Small intestine (tissue), 7 donors: ENCODE data around the gene LPP. TPM values are rescaled to one million over a fixed set of nuclear protein-coding genes. Genes with fewer than 3 reads are reported as not detected.

ENCODE experiments used
- DNase-seq, 2 donors: peaks; one replicate each; pipeline versions ENCODE4 v3.0.0 to v3.0.0-alpha.2; 2013
- FAIRE-seq: peaks from 2 replicates; lab custom pipeline; 2012; peaks lifted over from hg19 to GRCh38; lab: Jason Lieb, UNC
- H3K27ac ChIP-seq, 3 donors: one replicate each; pipeline ENCODE4 v1.5.1; 2013; ENCODE audit warnings: low read length in 2 of 3, mild to moderate bottlenecking in 2 of 3, control low read depth in 1 of 3, inconsistent platforms in 1 of 3, low read depth in 1 of 3, moderate library complexity in 1 of 3
- H3K27me3 ChIP-seq, 3 donors: one replicate each; pipeline ENCODE4 v1.6.1; 2013; ENCODE audit warnings: low read length in 3 of 3, inconsistent platforms in 1 of 3; ENCODE audit not compliant: control insufficient read depth in 3 of 3, insufficient read depth in 3 of 3
- H3K36me3 ChIP-seq, 3 donors: one replicate each; pipeline ENCODE4 v1.6.1; 2013; ENCODE audit warnings: low read length in 3 of 3, inconsistent platforms in 1 of 3, low read depth in 1 of 3, mild to moderate bottlenecking in 1 of 3, moderate library complexity in 1 of 3; ENCODE audit not compliant: control insufficient read depth in 3 of 3, insufficient read depth in 2 of 3
- H3K4me1 ChIP-seq, 3 donors: one replicate each; pipeline ENCODE4 v1.6.1; 2013; ENCODE audit warnings: low read length in 2 of 3, inconsistent platforms in 1 of 3, low read depth in 1 of 3, mild to moderate bottlenecking in 1 of 3, moderate library complexity in 1 of 3; ENCODE audit not compliant: control insufficient read depth in 3 of 3, insufficient read depth in 2 of 3
- H3K4me3 ChIP-seq, 3 donors: one replicate each; pipeline ENCODE4 v1.5.1; 2013; ENCODE audit warnings: low read length in 3 of 3, control low read depth in 1 of 3, inconsistent platforms in 1 of 3, low read depth in 1 of 3, mild to moderate bottlenecking in 1 of 3, moderate library complexity in 1 of 3
- H3K9me3 ChIP-seq, 2 donors: one replicate each; pipeline ENCODE4 v1.6.1; 2013; ENCODE audit warnings: low read depth in 1 of 2, low read length in 1 of 2; ENCODE audit not compliant: control insufficient read depth in 2 of 2, insufficient read depth in 1 of 2
- WGBS, 3 donors: extraction: QIAGEN DNeasy Blood & Tissue Kit; methylation state at CpG; one replicate each; pipeline ENCODE4 v1.1.7; 2013; 5-methylcytosine and 5-hydroxymethylcytosine counted together
- polyA plus RNA-seq, 4 donors: library from polyadenylated mRNA; stranded (reverse) in 3 of 4; unstranded in 1 of 4; fragments of 200-250 nt in 3 of 4; fragments of 120-200 nt in 1 of 4; gene quantifications; one replicate each; pipeline versions ENCODE4 v1.2.1 to v1.2.3, GENCODE V29; 2013
- donor health status: healthy with polysubstance abuse.
- donor health status: control.
- donor health status: control.
- donor health status: Bipolar disorder and iron deficiency.
- donor health status: healthy.

LPP gene
- polyA plus RNA-seq, 4 donors = 5.4 to 35.8 (median 12.4) TPM

DNA sequence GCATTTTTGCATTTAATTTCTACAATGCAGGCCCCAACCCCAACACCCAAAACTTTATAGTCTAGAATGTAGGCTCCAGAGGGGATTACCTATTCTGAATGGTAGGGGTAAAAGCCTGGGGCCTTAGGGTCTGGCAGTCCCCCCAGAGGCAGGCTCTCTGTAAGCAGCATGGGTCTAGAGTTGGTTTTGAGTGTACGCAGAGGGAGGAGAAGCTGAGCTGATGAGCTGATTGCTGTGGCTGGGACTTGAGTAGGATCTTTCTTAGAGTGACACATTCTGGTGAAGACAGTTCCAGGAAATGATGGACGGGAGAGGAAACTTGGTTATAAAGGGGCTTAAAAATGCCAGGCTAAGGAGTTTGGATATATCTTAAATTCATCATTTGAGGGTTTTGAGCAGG lies 2.1 kb downstream of the LPP start:
- peaks cover 16 to 56% (median 23%) of the 10 kb centered on the region in 3 donors for H3K4me1 ChIP-seq

DNA sequence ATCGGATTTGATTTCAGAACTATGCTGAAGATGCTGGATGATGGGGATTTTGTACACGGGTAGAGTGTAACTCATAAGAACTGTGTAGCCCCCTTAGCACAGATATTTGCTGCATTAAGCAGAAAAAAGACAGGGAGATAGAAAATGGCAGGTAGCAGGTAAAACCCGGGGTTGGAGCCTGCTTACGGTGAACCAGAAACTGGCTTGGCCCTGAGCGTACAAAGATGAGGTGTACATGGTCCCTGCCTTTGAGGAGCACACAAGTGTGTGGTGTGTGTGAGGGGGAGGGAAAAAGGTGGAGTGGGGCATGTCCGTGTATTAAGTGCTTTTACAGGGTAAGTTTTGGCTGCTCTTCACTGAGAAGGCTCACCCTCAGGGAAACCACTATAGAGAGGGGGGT lies 3.5 kb downstream of the LPP start:
- peaks cover 0 to 8% (median 0%) of the 10 kb centered on the region in 3 donors for H3K36me3 ChIP-seq
- H3K9me3 ChIP-seq = no peaks in the 10 kb centered on the region
- H3K27ac ChIP-seq = peak overlapping the region; percentile 35 to 79 (median 76)
- FAIRE-seq (no peak), DNase-seq (no peak)
- no peaks in the 10 kb centered on the region for H3K27me3 ChIP-seq
- WGBS, 3 donors = 49 to 74% (median 58%) methylated on average over 6 of the region's 6 CpGs
- peaks cover 17 to 58% (median 35%) of the 10 kb centered on the region in 3 donors for H3K4me1 ChIP-seq
- H3K4me3 ChIP-seq = no peak overlapping the region

More for the DNA sequence above, 2.1 kb downstream of the LPP start:
- DNase-seq (no peak), FAIRE-seq (no peak)
- Histone ChIP-seq H3K4me3 (no peak overlapping the region), H3K27ac (peak overlapping the region; percentile 11 to 44 (median 36)), H3K27me3 (no peaks in the 10 kb centered on the region), H3K36me3 (peaks cover 0 to 5% (median 0%) of the 10 kb centered on the region in 3 donors), H3K9me3 (no peaks in the 10 kb centered on the region)
- 25 to 57% (median 51%) methylated on average over 2 of the region's 2 CpGs for WGBS, 3 donors

GRCh38 chr3:188157971-188158370 lies 4.0 kb downstream of the LPP start:
- Histone ChIP-seq H3K4me3 (no peak overlapping the region), H3K4me1 (peaks cover 17 to 56% (median 36%) of the 10 kb centered on the region in 3 donors), H3K9me3 (no peaks in the 10 kb centered on the region), H3K27ac (peak overlapping the region; percentile 38 to 79 (median 76)), H3K36me3 (peaks cover 0 to 8% (median 0%) of the 10 kb centered on the region in 3 donors), H3K27me3 (no peaks in the 10 kb centered on the region)
- 18 to 46% (median 25%) methylated on average over 5 of the region's 5 CpGs for WGBS, 3 donors
- DNase-seq (peak; percentile 86 to 91), FAIRE-seq (no peak)

DNA sequence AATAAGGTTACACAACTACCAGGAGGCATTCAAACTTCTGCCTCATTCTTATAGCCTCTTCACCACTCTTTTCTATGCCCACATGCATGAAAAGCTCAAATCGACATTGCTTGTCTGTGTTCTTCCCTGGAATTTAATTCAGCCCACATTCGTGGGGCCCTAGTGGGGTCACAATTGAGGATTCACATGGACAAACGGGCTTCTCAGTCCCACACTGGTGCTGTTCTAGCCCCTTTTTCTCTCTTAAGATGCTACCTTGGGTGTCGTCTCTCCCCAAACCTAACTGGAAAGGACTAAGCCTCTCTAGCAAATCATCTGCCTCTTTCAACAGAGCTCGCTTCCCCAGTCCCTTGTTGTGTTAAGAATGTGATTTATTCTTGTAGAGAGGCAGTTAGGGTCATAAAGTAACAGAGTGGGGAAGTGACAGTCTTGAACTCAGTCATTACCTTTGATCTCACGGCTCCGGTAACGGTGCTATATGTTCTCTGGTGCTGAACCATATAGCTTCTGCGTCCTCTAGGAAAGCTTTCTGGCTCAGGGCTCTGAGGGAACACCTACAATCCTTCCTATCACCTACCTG lies 4.9 kb downstream of the LPP start:
- Histone ChIP-seq H3K9me3 (no peaks in the 10 kb centered on the region), H3K36me3 (peaks cover 0 to 10% (median 0%) of the 10 kb centered on the region in 3 donors), H3K27me3 (no peaks in the 10 kb centered on the region), H3K4me3 (peak overlapping the region in 1 of 3 donors; percentile 16), H3K27ac (peak overlapping the region; percentile 44 to 79 (median 60)), H3K4me1 (peaks cover 20 to 56% (median 40%) of the 10 kb centered on the region in 3 donors)
- DNase-seq = peak; percentile 26 to 53
- FAIRE-seq = no peak
- WGBS, 3 donors = 17 to 50% (median 42%) methylated on average over 9 of the region's 9 CpGs

- H3K27me3 ChIP-seq = no peaks in the 10 kb centered on the region
- H3K9me3 ChIP-seq = no peaks in the 10 kb centered on the region
- H3K4me1 ChIP-seq = peaks cover 23 to 62% (median 47%) of the 10 kb centered on the region in 3 donors
- no peak overlapping the region for H3K4me3 ChIP-seq
- no peak for DNase-seq
- peak overlapping the region in 1 of 3 donors; percentile 24 for H3K27ac ChIP-seq
- FAIRE-seq = no peak
- peaks cover 0 to 10% (median 0%) of the 10 kb centered on the region in 3 donors for H3K36me3 ChIP-seq
These were observed 6.8 kb downstream of the LPP start for GRCh38 chr3:188160751-188161150.

GRCh38 chr3:188164248-188164687 lies 10.3 kb downstream of the LPP start:
- Histone ChIP-seq H3K36me3 (peaks cover 0 to 8% (median 0%) of the 10 kb centered on the region in 3 donors), H3K27ac (peak overlapping the region; percentile 52 to 77 (median 67)), H3K4me1 (peaks cover 13 to 39% (median 39%) of the 10 kb centered on the region in 3 donors), H3K27me3 (no peaks in the 10 kb centered on the region), H3K4me3 (no peak overlapping the region), H3K9me3 (no peaks in the 10 kb centered on the region)
- FAIRE-seq (no peak), DNase-seq (peak; percentile 56 to 90)
- WGBS, 3 donors = 8 to 25% (median 20%) methylated on average over 2 of the region's 2 CpGs

- Histone ChIP-seq H3K4me1 (peaks cover 13 to 44% (median 36%) of the 10 kb centered on the region in 3 donors), H3K27me3 (no peaks in the 10 kb centered on the region), H3K9me3 (no peaks in the 10 kb centered on the region), H3K4me3 (no peak overlapping the region), H3K27ac (peak overlapping the region; percentile 45 to 52 (median 51)), H3K36me3 (peaks cover 0 to 9% (median 0%) of the 10 kb centered on the region in 3 donors)
- DNase-seq = peak; percentile 55 to 82
- FAIRE-seq = no peak
- WGBS, 3 donors = 17 to 51% (median 43%) methylated on average over 9 of the region's 9 CpGs
These were observed 11.6 kb downstream of the LPP start for GRCh38 chr3:188165596-188165995.

DNA sequence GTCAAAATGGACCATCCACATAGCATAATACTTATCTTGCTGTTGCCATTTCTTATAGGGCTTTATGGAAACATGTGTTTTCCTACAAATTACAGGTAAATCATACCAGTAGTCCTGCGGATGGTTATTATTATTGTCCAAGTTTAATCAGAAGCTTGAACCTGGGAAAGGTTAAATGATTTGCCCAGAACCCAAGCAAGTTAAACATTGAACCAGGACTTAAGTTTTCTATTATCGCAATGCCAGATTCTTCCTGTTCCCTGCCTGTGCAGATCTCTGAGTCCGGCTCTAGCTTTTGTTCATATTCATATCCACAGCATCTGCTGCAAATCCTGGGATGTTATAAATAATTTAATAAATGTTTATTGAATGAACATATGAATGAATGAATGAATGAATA lies 12.5 kb downstream of the LPP start:
- FAIRE-seq = no peak
- 17 to 44% (median 27%) methylated on average over 3 of the region's 3 CpGs for WGBS, 3 donors
- no peaks in the 10 kb centered on the region for H3K27me3 ChIP-seq
- H3K9me3 ChIP-seq = no peaks in the 10 kb centered on the region
- H3K27ac ChIP-seq = peak overlapping the region; percentile 30 to 56 (median 52)
- H3K4me1 ChIP-seq = peaks cover 15 to 49% (median 35%) of the 10 kb centered on the region in 3 donors
- H3K4me3 ChIP-seq = no peak overlapping the region
- DNase-seq = peak; percentile 52 to 68
- H3K36me3 ChIP-seq = peaks cover 0 to 6% (median 0%) of the 10 kb centered on the region in 3 donors
